GM19099 (cell line): ENCODE results near the gene SPHKAP.

Experiments
- POLR2A ChIP-seq: IDR thresholded peaks from 3 replicates; pipeline ENCODE4 v1.6.1; 2011; ENCODE audit warnings: low read depth; ENCODE audit not compliant: insufficient read length; ENCODE audit errors: extremely low read depth

The SPHKAP gene

DNA sequence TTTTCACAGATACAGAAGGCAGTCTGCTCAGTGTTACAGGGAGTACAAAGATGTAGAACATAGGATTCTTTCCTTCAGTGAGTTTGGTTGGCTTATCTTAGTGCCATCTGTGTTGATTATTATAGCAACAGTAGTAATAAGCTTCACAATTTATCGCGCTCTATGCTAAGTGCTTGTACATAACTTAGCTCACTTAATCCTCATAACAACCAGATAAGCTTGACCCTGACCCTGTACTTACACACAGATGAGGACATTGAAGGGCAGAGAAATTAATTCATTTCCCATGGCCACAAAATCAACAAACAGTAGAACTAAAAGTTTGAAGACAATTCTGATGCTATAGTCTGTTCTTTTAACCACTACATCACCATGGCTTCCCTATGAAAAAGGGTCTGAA is 121.8 kb downstream of the SPHKAP start:
- no peak for TF ChIP-seq POLR2A

DNA sequence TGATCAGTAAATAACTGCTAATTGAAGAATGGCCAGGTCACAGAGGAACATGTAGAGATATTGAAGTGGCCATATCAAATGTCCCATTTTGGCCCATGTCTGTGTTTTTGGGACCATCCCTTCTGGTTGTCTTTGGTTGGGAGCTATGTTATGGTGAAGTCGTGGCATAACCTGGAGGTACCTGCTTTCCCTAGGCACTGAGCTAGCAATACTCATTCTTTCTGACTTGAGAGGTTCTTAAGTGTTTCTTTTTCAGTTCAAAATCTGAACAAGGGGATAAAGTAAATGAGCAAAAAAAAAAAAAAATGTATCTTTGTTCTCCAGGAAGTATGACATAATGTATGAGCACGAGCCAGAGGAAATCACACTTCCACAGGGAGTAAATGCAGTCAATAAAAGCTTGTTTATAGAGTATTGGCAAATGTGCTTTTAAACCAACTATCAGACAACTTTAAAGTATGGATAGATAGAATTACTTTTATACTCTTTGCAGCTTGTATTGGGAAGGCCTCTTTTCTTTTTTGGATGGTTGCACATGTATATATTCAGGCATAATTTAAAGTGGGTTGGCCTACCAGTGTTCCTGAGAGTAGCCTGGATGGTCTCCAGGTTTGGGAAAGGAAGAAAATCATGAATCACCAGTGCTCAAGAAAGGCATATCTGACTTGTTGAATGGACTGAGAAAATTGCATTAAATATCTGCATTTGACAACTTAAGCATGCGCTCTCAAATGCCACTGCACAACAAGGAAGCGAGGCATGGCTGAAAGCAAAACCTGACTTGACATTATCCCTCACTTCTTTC is 125.0 kb downstream of the SPHKAP start:
- TF ChIP-seq POLR2A, result no peak

DNA sequence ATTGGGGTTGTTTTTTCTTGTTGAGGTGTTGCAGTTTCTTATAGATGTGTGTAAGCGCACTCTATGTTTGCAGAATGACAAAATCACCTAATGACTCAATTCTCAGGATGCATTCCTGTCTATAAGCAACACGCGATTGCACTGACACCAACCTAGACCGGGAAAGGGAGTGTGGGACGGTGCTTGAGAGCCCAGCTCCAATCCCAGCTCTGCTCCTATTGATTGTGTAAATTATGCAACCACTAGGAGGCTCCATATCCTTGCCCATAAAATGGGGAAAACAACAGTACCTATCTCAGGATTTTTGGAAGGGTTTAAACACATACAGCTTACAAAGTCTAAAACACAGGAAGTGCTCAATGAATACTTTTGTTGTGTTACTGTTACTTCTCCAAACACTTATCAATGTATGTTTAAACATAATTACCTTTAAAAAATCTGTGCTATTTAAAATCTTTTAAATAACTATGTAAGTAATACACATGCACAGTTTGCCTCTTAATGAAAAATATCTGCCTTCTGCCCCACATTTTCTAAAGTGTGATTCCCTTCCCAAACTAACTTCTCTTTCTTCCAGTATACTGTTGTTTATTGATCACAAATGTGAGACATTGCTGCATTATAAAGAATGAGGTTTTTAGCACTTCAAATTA is 132.5 kb downstream of the SPHKAP start:
- TF ChIP-seq POLR2A, result no peak

DNA sequence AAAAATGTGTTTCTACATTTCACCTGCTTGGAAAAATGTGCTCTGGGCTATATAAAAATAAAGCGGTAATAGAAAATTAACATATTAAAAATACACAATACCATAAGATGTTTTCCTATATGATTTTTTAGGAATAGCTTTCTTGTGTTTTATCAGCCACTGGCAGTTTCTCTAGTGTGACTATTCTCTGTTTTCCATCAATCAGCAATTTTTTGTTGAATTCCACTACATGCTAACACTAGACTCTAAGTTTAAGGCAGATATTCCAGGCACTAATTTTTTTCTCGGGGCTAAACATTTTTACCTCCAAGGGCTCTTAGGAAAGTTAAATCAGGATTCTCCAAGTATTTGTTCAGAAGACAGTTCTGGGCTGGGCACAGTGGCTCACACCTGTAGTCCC is 140.5 kb downstream of the SPHKAP start:
- no peak for TF ChIP-seq POLR2A

DNA sequence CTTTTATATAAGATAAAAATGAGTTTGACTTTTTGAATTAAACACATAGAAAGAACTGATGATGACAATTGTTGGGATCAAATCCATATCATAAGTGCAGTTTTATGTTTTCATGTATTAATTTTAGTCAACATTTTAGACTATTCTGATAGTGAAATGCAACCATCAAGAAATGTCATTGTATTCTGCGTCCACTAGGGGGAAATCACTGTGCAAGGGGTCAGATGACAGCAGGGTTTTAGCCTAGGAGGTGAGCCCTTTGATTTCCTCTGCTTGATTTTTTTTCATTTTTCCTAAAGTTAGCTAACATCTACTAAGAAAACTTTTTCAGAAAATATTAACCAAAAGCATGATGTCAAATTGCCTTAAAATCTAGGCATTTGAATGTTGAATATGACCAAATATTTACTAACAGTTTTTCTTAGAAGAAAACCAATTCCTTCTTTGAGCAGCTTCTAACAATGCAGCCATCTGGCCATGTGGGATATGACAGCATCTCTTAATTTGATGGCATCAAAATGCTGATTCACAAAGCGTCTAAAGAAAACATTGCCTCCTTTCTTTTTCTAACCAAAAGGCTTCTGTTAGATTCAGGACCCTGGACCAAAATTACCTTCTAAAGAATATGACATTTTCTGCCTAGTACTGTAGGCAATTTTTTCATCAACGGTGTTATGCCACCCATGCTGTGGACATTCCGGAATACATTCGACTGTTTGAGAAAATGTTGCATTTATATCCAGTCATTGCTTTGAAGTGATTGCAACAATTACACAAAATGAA is 141.5 kb downstream of the SPHKAP start:
- TF ChIP-seq POLR2A, result no peak

DNA sequence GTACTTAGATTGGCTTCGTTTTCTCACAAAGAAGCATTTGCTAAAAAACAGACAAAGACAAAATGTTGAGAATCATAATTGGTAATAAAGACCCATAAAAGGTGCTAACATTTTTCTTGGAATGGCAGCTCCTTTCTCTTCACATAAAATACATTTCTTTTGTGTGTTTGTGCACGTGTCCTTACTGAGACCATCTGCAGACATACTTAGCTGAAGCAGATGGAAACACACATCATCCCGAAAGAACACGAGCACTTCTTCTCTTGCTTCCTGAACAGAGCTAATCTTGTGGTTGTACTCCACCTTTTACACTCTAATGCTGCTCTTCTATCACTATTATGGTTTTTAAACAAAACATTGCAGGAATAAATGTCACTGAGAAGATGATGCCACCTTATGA is 142.5 kb downstream of the SPHKAP start:
- TF ChIP-seq POLR2A, result no peak

DNA sequence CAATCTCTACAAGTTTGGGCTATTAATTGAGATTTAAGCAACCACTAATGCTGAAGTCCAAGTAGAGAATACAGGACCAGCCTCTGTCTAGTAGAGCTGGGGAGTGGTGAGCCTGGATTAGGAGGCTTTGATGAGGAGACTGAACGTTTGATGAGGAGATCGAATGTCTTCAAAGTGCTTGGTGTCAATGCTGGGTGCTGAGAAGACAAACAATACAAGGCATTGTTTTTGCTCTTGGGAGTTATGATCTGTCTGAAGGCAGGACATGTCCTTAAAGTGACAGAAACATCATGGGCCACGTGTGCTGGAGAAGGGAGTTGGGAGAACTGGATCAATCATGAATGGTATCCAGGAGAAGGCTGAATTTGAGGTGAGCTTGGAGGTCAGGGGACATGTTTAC is 143.6 kb downstream of the SPHKAP start:
- no peak for TF ChIP-seq POLR2A

DNA sequence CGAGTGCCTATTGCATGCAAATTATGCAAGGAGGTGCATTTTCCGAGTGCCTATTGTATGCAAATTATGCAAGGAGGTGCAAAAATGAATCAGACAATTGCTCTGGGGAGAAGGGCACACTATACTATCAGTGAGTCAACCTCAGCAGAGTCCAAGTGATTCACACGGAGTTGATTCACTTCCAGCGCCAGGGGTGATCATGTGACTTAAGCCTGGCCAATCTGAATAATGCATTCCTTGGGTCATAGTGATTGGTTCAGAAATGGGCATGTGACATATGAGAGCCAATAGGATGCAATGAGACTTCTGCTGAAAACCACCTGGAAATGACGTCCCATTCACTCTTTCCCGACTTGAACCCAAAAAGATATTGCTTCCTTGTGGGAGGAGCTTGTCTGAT is 157.9 kb downstream of the SPHKAP start:
- TF ChIP-seq POLR2A, result no peak

DNA sequence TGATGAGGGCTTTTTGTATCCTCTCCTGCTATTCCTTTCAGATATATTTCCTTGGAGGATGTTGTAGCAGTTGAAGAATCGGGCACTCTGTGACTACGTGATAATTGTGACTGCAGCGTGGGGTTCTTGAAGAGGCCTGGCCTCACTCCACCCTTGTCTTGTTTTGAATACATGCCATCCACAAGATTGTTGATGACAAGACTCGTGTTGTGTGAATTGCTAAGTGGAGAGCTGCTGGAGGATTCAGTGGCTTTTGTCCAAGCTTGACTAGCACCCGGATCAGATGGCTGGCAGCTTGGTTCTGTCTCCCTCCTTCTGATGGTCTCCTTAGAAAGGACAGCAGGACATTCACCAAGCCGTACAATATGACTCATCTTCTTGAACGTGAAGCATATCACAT is 163.2 kb downstream of the SPHKAP start:
- no peak for TF ChIP-seq POLR2A

DNA sequence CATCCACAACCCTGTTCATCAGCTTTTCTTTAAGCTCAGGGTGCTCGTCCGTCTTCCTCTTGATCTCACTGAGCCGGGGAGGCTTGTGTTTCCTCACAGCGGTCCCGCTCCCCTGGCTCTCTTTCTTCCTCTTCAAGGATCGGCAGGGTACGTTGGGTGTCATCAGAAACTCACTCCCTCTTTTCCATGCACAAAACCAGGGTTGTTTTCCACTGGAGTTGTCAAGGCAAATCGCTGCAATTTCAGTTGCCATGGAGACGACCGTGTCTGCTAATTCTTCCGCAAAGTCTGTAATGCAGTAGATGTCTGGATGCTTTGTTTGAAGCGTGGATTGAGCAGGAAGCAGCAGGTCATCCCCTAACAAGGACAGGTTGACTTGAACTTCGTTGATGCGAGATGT is 163.7 kb downstream of the SPHKAP start:
- no peak for TF ChIP-seq POLR2A

DNA sequence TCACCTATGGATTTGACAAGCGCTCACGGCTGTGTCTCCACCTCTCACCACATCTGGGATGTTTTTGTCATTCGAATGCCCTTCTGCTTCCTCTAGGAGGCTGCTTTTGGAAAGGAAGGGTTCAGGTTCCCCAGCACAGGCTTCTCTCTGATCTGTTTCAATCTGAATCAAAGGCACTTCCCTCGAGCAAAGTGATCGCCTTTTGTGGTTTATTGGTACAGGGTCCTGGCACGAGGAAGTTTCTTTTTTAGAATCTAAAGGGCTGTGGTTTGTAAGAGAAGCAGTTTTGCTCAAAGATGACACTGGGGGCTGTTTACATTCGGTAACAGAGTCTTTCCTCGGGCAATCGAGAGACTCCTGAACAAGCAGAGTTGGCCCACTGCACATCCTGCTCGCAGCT is 165.1 kb downstream of the SPHKAP start:
- no peak for TF ChIP-seq POLR2A

DNA sequence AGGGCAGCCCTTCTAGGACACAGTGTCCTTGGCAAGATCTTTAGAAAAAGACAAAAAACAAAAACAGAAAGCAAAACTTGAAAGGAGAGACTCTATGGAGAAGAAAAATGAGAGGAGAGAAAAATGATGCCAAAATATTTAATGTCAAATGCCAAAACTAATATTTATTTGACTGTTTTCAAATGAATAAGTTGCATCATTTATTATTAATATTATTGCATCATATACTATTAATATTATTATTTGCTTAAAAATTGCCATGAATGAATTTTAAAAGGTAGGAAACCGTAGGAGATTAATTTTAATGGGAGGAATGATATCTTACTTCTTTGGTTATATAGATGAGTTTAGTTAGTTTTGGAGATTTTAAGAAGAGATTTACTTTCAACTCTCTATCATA is 165.7 kb downstream of the SPHKAP start:
- TF ChIP-seq POLR2A, result no peak

DNA sequence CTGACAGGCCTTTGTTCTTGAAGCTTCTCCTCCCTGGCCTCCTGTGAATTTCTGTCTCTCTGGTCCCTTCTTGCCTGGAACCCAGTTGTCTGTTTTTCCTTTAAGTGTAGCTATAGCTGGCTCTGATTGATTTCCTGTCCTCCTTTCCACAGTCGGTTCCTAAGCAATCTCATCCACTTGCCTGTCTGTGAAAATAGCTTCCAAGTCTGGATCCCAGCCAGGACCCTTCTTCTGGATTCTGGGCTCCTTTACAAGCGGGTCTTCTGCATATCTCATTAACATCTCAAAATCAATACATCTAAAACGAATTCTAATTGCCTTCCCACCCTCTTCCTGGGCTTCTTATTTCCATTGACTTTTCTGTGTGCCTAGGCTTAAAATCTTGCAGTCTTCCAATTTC is 185.1 kb downstream of the SPHKAP start:
- no peak for TF ChIP-seq POLR2A

DNA sequence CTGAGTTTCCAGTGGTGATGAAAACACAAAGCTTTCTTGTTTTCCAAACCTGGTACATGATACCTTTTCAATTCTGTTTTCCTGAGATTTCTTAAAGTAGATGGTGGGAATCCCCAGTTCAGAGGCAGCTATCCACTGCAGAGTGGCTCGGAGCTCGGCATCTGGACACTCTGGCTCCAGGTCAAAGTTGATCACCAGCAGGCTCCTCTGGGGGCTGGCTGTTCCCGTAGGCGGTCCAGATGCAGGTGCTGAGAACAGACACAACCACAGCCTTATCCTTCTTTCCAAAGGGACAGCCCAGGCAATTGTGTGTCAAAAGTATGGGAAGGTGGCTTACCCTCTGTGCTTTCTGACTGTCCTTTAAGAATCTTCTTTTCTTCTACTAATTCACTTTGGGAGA is 190.6 kb downstream of the SPHKAP start:
- TF ChIP-seq POLR2A, result no peak

DNA sequence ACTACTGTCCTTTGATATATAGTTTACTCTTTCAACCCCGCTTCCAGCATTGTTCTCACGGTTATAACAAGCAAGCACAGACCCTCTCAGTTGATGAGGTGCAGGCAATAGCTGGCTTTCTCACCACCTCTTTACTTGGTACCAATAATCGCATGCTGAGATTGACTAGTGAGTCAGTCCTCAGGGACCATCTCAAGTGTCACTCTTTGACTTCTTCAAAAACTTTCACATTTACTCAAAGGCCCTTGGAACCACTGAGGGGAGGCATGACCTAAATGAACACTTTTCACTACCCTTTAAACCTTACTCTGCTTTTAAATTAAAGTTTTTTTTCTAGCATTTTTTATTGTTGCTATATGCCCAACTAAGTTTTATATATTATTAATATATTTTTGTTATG is 208.2 kb downstream of the SPHKAP start:
- no peak for TF ChIP-seq POLR2A
